ENCODE data around the gene KDM5A.

DNA sequence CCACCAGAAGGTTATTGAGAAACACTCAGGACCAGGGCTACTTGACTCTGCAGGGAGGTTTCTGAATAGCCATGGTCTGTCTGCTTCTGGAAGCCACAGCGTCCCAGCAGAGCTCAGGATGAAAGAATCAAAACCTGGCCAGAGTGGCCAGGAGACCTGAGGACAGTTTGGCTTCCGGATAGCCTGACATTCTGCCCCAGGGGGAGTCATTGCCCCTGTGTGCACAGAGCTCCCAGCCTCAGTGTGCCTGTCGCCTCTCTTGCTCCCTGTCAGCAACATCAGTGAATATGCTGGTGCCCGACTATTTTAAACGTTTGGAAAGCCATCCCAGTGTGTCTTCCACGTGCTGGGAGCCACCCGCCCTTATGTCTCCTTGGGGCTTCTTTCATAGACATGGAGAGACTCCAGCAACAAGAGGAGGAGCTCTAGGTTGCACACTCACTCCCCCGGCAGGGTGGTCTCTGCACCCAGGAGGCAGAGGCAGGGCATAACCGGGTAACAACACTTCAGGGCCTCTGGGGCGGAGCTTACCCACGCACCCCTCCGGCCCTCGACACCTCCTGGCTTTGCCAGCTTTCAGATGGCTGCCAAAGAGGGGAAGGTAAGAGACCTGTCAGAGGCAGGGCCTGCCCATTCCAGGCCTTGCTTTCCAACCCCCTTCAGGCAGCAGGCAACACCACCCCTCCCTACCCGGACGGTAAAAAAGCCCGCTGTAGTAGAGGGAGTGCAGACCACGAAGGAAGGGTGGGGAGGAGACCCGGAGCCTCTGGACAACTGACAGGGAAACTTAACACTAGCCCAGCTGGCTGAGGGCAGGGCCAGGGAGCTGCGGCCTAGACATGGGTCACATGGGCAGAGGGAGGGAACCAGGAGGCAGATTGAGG, 156.1 kb downstream of the KDM5A start:
- no peak for TF ChIP-seq POLR2A (IDR thresholded peaks at IDR 0.05; ENCODE audit: low read length)
- no peak for TF ChIP-seq GATA1 (IDR thresholded peaks at IDR 0.05; ENCODE audit: low read depth, low read length)

Measured in erythroblast (primary cell).